HL-60 (cell line): ENCODE data around the gene PARP16.

Experiments
- CTCF ChIP-seq: IDR thresholded peaks from one replicate; pipeline ENCODE4 v1.5.1; 2011; ENCODE audit warnings: low read length, control low read depth, inconsistent platforms; ENCODE audit not compliant: insufficient read depth
- POLR2AphosphoS5 ChIP-seq: IDR thresholded peaks from 2 replicates; pipeline ENCODE4 v1.6.1; 2012; ENCODE audit warnings: low read depth
- SPI1 ChIP-seq: IDR thresholded peaks from 2 replicates; pipeline ENCODE4 v1.6.1; 2012; ENCODE audit warnings: low read depth, mild to moderate bottlenecking, borderline replicate concordance

GRCh38 chr15:65333148-65333820 is 46.6 kb upstream of the PARP16 start:
- TF ChIP-seq CTCF, result no peak
- no peak for TF ChIP-seq POLR2AphosphoS5
- no peak for TF ChIP-seq SPI1
